Fibroblast of lung (primary cell): ENCODE results near the gene PLEKHO2.

Experiments used
- EZH2 ChIP-seq: IDR thresholded peaks from 2 replicates; pipeline ENCODE4 v1.5.1; 2012; ENCODE audit warnings: low read length, control low read depth, mild to moderate bottlenecking; ENCODE audit errors: missing control alignments
- TF ChIP-seq, protein P1 (sequence below), 2 donors: IDR thresholded peaks in 1 of 2; conservative IDR thresholded peaks in 1 of 2; 1 replicate in 1 of 2; 2 replicates in 1 of 2; pipeline ENCODE4 v1.5.1; 2011 to 2012; ENCODE audit warnings: low read length in 2 of 2, control low read depth in 1 of 2, inconsistent platforms in 1 of 2, low read depth in 1 of 2, mild to moderate bottlenecking in 1 of 2

DNA sequence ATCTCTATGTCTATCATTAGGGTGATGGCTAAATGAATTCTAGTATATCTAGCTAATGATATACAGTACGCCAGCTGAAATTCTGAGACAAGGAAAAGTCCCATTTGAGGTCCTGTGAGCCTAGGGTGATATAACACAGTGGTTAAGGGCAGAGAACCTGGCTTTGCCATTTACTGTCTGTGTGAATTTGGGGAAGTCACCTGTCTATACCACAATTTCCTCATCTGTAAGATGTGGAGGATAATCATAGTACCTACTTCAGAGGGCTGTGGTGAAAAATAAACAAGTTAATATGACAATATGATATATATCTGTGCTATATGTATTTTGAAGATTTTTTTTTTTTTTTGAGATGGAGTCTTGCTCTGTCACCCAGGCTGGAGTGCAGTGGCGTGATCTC is 60.2 kb downstream of the PLEKHO2 start:
- TF ChIP-seq, protein P1, sequence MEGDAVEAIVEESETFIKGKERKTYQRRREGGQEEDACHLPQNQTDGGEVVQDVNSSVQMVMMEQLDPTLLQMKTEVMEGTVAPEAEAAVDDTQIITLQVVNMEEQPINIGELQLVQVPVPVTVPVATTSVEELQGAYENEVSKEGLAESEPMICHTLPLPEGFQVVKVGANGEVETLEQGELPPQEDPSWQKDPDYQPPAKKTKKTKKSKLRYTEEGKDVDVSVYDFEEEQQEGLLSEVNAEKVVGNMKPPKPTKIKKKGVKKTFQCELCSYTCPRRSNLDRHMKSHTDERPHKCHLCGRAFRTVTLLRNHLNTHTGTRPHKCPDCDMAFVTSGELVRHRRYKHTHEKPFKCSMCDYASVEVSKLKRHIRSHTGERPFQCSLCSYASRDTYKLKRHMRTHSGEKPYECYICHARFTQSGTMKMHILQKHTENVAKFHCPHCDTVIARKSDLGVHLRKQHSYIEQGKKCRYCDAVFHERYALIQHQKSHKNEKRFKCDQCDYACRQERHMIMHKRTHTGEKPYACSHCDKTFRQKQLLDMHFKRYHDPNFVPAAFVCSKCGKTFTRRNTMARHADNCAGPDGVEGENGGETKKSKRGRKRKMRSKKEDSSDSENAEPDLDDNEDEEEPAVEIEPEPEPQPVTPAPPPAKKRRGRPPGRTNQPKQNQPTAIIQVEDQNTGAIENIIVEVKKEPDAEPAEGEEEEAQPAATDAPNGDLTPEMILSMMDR (conservative IDR thresholded peaks at IDR 0.05 in 1 of 2, IDR thresholded peaks at IDR 0.05 in 1 of 2; ENCODE audit: low read depth in 1 of 2, low read length in 2 of 2) = no peak
- no peak for TF ChIP-seq EZH2
